GM12892 (cell line): ENCODE results near the gene FGF11.

Experiments used
- POLR2A ChIP-seq: IDR thresholded peaks from 2 replicates; pipeline ENCODE4 v1.6.1; 2011; ENCODE audit warnings: low read depth, low read length, control low read depth
- POLR2AphosphoS5 ChIP-seq: IDR thresholded peaks from 2 replicates; pipeline ENCODE4 v1.6.1; 2011; ENCODE audit warnings: low read depth, low read length, control low read depth
- TAF1 ChIP-seq: IDR thresholded peaks from 2 replicates; pipeline ENCODE4 v1.6.1; 2011; ENCODE audit warnings: low read depth, mild to moderate bottlenecking, control low read depth, low read length, borderline replicate concordance

DNA sequence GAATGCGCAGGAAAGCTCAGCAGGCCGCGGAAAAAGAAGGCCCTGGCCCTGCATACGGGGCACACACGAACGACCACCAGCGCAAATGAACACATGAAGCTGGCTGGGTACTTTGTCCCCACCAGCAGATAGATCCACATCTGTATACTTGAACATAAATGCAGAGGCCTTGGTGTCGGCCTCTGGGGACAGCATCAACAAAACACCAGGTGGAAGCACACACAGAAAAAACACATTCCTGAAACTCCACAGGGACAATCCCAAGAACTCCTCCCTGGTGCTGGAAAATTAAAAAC lies 40.7 kb downstream of the FGF11 start:
- TF ChIP-seq POLR2A: no peak
- no peak for TF ChIP-seq POLR2AphosphoS5
- TF ChIP-seq TAF1: no peak
